NT2/D1 (cell line): ENCODE results near the gene AMPD2.
"Not testable (repeated sequence)": the region's sequence is repeated elsewhere in the genome, so short reads cannot be mapped to it uniquely, and the experiment has no call there.

Experiments
- SUZ12 ChIP-seq: IDR thresholded peaks from 2 replicates; pipeline ENCODE4 v1.6.1; 2011; ENCODE audit not compliant: insufficient read length, insufficient read depth; ENCODE audit errors: extremely low read depth
- YY1 ChIP-seq: IDR thresholded peaks from 2 replicates; pipeline ENCODE4 v1.6.1; 2011; ENCODE audit not compliant: insufficient read length, insufficient read depth

DNA sequence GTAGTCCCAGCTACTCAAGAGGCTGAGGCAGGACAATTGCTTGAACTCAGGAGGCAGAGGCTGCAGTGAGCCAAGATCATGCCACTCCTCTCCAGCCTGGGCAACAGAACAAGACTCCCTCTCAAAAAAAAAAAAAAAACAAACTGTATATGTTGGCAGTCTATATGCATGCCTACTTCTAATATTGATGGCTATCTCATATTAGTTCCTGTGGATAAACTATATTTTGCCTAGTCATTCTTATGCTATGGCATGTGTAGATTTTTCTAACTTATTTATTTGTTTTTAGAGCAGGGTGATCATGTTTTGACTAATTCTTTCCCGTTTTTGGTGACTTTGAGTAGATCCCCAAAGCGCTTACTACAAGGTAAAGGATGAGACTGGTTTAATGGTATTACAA, 59.0 kb downstream of the AMPD2 start:
- TF ChIP-seq SUZ12, YY1: not testable (repeated sequence)
